Neural progenitor cell (in vitro differentiated cells): ENCODE measurements around the gene PMVK. TPM values are rescaled to one million over a fixed set of nuclear protein-coding genes. Genes with fewer than 3 reads are reported as not detected.
A peak's percentile ranks its signal among the peaks of the same experiment; 100 is the strongest.

Experiments used
- DNase-seq: peaks from one replicate; pipeline ENCODE4 v3.0.0-alpha.2; 2016; ENCODE audit warnings: low spot score
- H2AFZ ChIP-seq: fragments of 200-600 bp; sonication (generic); replicated peaks from 2 replicates; pipeline ENCODE4 v1.6.1; 2016; ENCODE audit warnings: antibody characterized with exemption
- H3F3A ChIP-seq: fragments of 200-600 bp; sonication (generic); 2 replicates; pipeline ENCODE4 v1.6.1; 2016; ENCODE audit warnings: antibody characterized with exemption, low read depth
- H3K27ac ChIP-seq: fragments of 200-600 bp; sonication (generic); 2 replicates; pipeline ENCODE4 v1.5.1; 2016; ENCODE audit warnings: mild to moderate bottlenecking
- H3K27me3 ChIP-seq: fragments of 200-600 bp; sonication (generic); 2 replicates; pipeline ENCODE4 v1.6.1; 2016; ENCODE audit warnings: mild to moderate bottlenecking, moderate library complexity
- H3K36me3 ChIP-seq: fragments of 200-600 bp; sonication (generic); 2 replicates; pipeline ENCODE4 v1.5.1; 2016
- H3K4me1 ChIP-seq: fragments of 200-600 bp; sonication (generic); 2 replicates; pipeline ENCODE4 v1.6.1; 2016; ENCODE audit warnings: mixed run types
- H3K4me2 ChIP-seq: fragments of 200-600 bp; sonication (generic); 2 replicates; pipeline ENCODE4 v1.6.1; 2016
- H3K4me3 ChIP-seq: fragments of 200-600 bp; sonication (generic); 2 replicates; pipeline ENCODE4 v1.5.1; 2016
- H3K79me2 ChIP-seq: fragments of 200-600 bp; sonication (generic); 2 replicates; pipeline ENCODE4 v1.6.1; 2016; ENCODE audit warnings: low read depth
- H3K9ac ChIP-seq: fragments of 200-600 bp; sonication (generic); 2 replicates; pipeline ENCODE4 v1.6.1; 2016
- H3K9me3 ChIP-seq: fragments of 200-600 bp; sonication (generic); 2 replicates; pipeline ENCODE4 v1.5.1; 2016; ENCODE audit warnings: low read depth
- H4K20me1 ChIP-seq: fragments of 200-600 bp; sonication (generic); 2 replicates; pipeline ENCODE4 v1.6.1; 2016; ENCODE audit warnings: low read depth
- H3K27ac Mint-ChIP-seq: 3 replicates; pipeline ENCODE4 v1.8.0; 2021; ENCODE audit warnings: mixed read lengths
- H3K27me3 Mint-ChIP-seq: 2 replicates; pipeline ENCODE4 v1.8.0; 2022; ENCODE audit warnings: low read depth, mild to moderate bottlenecking, inconsistent platforms, moderate library complexity, mixed read lengths; ENCODE audit not compliant: insufficient read depth
- H3K36me3 Mint-ChIP-seq: 3 replicates; pipeline ENCODE4 v1.8.0; 2021; ENCODE audit warnings: mixed read lengths
- H3K4me1 Mint-ChIP-seq: 3 replicates; pipeline ENCODE4 v1.8.0; 2021; ENCODE audit warnings: mixed read lengths
- H3K4me3 Mint-ChIP-seq: 3 replicates; pipeline ENCODE4 v1.8.0; 2021; ENCODE audit warnings: mild to moderate bottlenecking, moderate library complexity, mixed read lengths
- H3K9me3 Mint-ChIP-seq: 3 replicates; pipeline ENCODE4 v1.8.0; 2020; ENCODE audit warnings: mixed read lengths
- CTCF ChIP-seq: fragments of 200-600 bp; sonication (generic); IDR thresholded peaks from 2 replicates; pipeline ENCODE4 v1.5.1; 2017; ENCODE audit warnings: antibody characterized with exemption, mild to moderate bottlenecking
- EZH2 ChIP-seq: fragments of 200-600 bp; sonication (generic); IDR thresholded peaks from 2 replicates; pipeline ENCODE4 v1.6.1; 2017; ENCODE audit warnings: antibody characterized with exemption, mild to moderate bottlenecking, moderate library complexity
- EZH2phosphoT487 ChIP-seq: fragments of 200-600 bp; sonication (generic); IDR thresholded peaks from 2 replicates; pipeline ENCODE4 v1.6.1; 2017; ENCODE audit warnings: antibody characterized with exemption
- total RNA-seq: library from RNA; depleted of rRNA; stranded (reverse); fragments of >200 nt; gene quantifications from 2 replicates; pipeline ENCODE4 v1.2.3, GENCODE V29; 2015; ENCODE audit warnings: low replicate concordance

PMVK gene
- total RNA-seq, 1 donor from 2014 or later = 4.3 TPM

- Mint-ChIP-seq H3K4me1 (peaks cover 68% of the 10 kb centered on the region), H3K36me3 (peaks cover 10% of the 10 kb centered on the region), H3K27ac (no peak overlapping the region), H3K4me3 (peak overlapping the region; percentile 53), H3K9me3 (no peaks in the 10 kb centered on the region), H3K27me3 (peaks cover 15% of the 10 kb centered on the region)
- no peaks in the 10 kb centered on the region for H3K27me3 ChIP-seq
- no peak overlapping the region for H3K27ac ChIP-seq
- peaks cover 70% of the 10 kb centered on the region for H3F3A ChIP-seq
- H3K4me1 ChIP-seq = peaks cover 47% of the 10 kb centered on the region
- TF ChIP-seq EZH2 = no peak
- TF ChIP-seq CTCF = no peak
- H3K4me2 ChIP-seq = no peak overlapping the region
- no peak for DNase-seq
- no peaks in the 10 kb centered on the region for H3K36me3 ChIP-seq
- peaks cover 19% of the 10 kb centered on the region for H4K20me1 ChIP-seq
- no peaks in the 10 kb centered on the region for H3K9me3 ChIP-seq
- H2AFZ ChIP-seq = no peak overlapping the region
- no peak overlapping the region for H3K9ac ChIP-seq
- H3K79me2 ChIP-seq = peaks cover 55% of the 10 kb centered on the region
- no peak overlapping the region for H3K4me3 ChIP-seq
Observed at GRCh38 chr1:154959426-154959780, 22.9 kb upstream of the PMVK start.

DNA sequence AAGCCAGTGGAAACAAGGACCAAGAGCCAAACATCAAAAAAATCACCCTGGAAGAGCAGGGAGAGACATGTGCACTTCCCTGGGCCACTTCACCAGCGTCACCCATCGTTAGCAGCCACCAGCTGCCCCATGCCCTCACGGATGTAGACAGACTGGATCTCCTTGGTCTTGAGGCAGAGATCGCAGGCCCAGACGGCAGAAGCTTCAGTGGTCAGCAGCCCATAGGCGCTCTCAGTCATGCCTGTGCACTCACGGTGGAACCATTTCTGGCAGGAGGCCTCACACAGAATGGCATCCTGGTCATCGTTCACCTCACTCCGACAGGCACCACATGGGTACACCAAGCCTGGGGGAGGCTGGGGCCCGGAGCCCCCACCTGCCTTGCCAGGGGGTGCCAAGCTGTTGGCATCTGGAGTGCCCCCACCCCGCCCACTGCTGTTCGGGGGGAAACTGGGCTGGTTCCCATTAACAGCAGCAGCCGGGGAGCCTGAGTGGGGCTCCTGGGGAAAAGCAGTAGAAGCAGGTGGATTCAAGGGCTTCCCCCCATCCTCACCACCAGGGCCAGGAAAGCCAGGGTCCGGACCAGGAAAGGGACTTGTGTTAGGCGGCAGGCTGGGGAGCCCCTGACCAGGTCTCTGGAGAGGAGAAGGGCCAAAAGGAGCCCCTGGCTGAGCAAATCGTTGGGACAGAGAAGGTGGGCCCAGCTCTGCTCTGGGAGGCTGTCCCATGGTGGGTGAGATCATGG, 22.3 kb upstream of the PMVK start:
- Mint-ChIP-seq H3K27me3 (peaks cover 15% of the 10 kb centered on the region), H3K9me3 (no peaks in the 10 kb centered on the region), H3K27ac (no peak overlapping the region), H3K36me3 (peaks cover 8% of the 10 kb centered on the region), H3K4me1 (peaks cover 71% of the 10 kb centered on the region), H3K4me3 (peak overlapping the region; percentile 69)
- no peaks in the 10 kb centered on the region for H3K9me3 ChIP-seq
- no peak overlapping the region for H3K27ac ChIP-seq
- H3K36me3 ChIP-seq = no peaks in the 10 kb centered on the region
- peaks cover 73% of the 10 kb centered on the region for H3F3A ChIP-seq
- TF ChIP-seq EZH2phosphoT487 (no peak), CTCF (no peak), EZH2 (no peak)
- no peak for DNase-seq
- H3K27me3 ChIP-seq = no peaks in the 10 kb centered on the region
- H3K4me1 ChIP-seq = peaks cover 53% of the 10 kb centered on the region
- H4K20me1 ChIP-seq = peaks cover 25% of the 10 kb centered on the region
- no peak overlapping the region for H3K9ac ChIP-seq
- no peak overlapping the region for H3K4me3 ChIP-seq
- no peak overlapping the region for H3K4me2 ChIP-seq
- no peak overlapping the region for H2AFZ ChIP-seq
- H3K79me2 ChIP-seq = peaks cover 61% of the 10 kb centered on the region

DNA sequence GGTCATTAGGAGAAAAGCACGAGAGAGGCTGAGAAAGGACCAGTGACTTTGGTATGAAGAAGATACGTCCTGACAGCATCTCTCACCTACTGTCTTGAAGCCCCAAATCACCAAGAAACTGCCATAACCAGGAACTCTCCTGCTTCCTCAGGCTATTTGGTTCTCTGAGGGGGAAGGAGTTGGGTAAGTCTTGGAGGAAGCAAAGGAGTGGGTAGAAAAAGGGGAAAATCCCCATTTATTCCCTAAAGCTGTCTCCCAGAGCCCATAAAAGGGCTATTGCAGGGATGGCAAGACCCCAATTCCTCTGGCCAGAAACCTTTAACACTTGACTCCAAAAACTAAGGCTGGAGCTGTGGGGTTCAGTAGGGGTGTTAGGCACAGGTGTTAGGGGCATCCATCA, 21.5 kb upstream of the PMVK start:
- Histone ChIP-seq H3K27ac (peak overlapping the region; percentile 70), H2AFZ (no peak overlapping the region), H3K4me3 (no peak overlapping the region), H3K9ac (no peak overlapping the region), H3K27me3 (no peaks in the 10 kb centered on the region), H3K4me1 (peaks cover 54% of the 10 kb centered on the region), H3K9me3 (no peaks in the 10 kb centered on the region), H3F3A (peaks cover 69% of the 10 kb centered on the region), H4K20me1 (peaks cover 33% of the 10 kb centered on the region), H3K79me2 (peaks cover 63% of the 10 kb centered on the region), H3K36me3 (no peaks in the 10 kb centered on the region), H3K4me2 (no peak overlapping the region)
- Mint-ChIP-seq H3K9me3 (no peaks in the 10 kb centered on the region), H3K36me3 (peaks cover 7% of the 10 kb centered on the region), H3K4me3 (no peak overlapping the region), H3K27ac (peak overlapping the region; percentile 100), H3K4me1 (peaks cover 71% of the 10 kb centered on the region), H3K27me3 (peaks cover 13% of the 10 kb centered on the region)
- TF ChIP-seq CTCF (no peak), EZH2 (no peak), EZH2phosphoT487 (no peak)
- DNase-seq = no peak
